Myometrial cell (primary cell): Measurements from ENCODE around the gene RNF10. TPM values are rescaled to one million over a fixed set of nuclear protein-coding genes. Genes with fewer than 3 reads are reported as not detected.

Source experiments
- total RNA-seq: library from RNA; depleted of rRNA; stranded (reverse); fragments of >200 nt; gene quantifications from 2 replicates; pipeline ENCODE4 v1.2.3, GENCODE V29; 2015

The RNF10 gene
- 84.4 and 139 TPM in 2 replicates for total RNA-seq

GRCh38 chr12:120534203-120534702 is at the start of gene RNF10:
TSS of gene RNF10 (plus strand) at chr12:120534356. CDS start at chr12:120534812, 456 bp downstream.

GRCh38 chr12:120495731-120496412 is 38.3 kb upstream of the RNF10 start, which contains the start of gene DYNLL1:
TSS of gene DYNLL1 (plus strand) at chr12:120496113. CDS start at chr12:120496422, 309 bp downstream.

DNA sequence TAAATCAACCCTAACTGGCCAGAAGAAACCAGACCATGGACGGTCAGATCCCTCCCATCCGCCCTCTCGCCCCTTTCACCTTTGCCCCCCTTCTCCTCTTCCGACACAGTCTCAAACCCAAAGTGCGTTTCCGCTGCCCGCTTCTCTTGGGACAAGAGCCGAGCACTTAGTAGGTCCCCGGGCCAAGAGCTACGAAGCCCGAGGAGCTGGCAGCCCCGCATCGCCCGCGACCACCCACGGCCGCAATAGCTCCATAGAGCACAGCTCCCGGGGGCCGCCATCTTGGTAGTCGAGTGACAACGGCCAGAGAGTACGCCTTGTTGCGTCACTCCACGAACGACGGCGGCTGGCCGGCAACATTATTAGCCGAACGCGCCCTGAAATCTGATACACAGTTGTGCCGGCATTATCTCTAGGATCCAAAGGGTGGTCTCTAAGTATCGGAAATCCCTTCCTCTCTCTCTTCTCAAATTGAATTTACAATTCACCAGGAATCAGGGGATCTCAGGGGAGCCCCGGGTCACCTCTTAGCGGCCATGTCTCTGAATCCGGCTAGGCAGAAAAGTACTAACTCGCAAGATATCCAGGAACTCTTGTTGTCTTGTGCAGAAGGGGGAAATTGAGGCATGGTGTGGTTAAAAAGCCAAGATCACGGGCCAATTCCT is 5.2 kb upstream of the RNF10 start, which contains the start of gene COQ5:
Gene COQ5 (minus strand): TSS at position 298 of the 665 bp plus-strand sequence. CDS start 17 bp downstream, at position 281.

DNA sequence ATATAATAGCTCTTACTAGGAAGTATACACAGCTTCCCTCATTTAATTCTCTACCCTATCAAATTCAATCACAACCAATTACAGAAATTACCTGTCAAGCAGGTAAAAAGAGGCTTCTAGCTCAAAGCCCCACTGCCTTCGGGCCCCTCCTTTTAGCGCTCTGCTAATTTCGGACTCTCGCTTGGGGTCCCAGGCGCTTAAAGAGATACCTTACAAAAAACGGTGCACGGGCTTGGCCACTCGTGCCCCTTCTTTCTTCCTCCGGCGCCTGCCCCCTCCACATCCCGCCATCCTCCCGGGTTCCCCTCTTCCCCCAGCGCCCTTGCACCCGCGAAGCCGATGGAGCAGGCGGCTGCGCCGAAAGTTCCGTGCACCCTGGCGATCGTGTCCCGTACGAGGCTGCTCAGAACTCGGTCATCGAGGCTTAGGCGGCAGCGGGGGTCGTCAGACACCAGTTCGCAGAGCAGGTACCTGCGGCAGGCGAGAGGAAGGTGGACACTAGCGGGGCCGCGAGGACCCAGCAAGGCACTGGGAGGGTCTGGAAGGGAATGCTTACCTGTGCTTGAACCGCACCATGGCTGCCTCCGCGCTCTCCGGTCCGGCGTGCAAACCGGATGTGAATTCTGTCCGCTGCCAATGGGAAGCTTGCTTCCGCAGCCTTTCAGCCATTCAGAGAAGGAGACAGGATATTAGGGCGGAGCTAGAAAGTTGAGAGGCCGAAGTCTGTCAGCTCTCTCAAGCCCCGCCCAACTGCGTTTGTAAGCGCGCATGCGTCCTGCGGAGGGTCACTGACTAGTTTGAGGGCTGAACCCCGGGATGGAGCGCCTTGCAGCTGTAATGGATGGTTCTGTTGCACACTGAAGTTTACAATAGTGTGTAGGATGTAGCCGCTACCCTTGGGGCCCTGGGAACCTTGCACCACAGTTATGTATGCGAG is 46.9 kb downstream of the RNF10 start, which contains the start of gene POP5:
Gene POP5 (minus strand): TSS at position 616 of the 937 bp plus-strand sequence. CDS start 40 bp downstream, at position 576.

Other genes starting within 250 kb of the RNF10 start
- gene RNU4-2, start 242.5 kb upstream of the RNF10 start, total RNA-seq, result under 0.01 TPM in 1 of 2 replicates, not detected in the other
- under 0.01 TPM in 1 of 2 replicates, not detected in the other for gene RNU4-1, start 241.1 kb upstream of the RNF10 start, total RNA-seq
- gene SIRT4, start 232.0 kb upstream of the RNF10 start, total RNA-seq, result under 0.01 and 0.35 TPM in 2 replicates
- not detected in 2 replicates for gene PLA2G1B, start 206.6 kb upstream of the RNF10 start, total RNA-seq
- not detected in 2 replicates for gene MSI1, start 165.2 kb upstream of the RNF10 start, total RNA-seq
- 499 and 694 TPM in 2 replicates for gene COX6A1, start 96.2 kb upstream of the RNF10 start, total RNA-seq
- gene TRIAP1, start 88.0 kb upstream of the RNF10 start, total RNA-seq, result 53.0 and 60.5 TPM in 2 replicates
- gene GATC, start 87.9 kb upstream of the RNF10 start, total RNA-seq, result 20.0 and 21.9 TPM in 2 replicates
- gene SRSF9, start 64.6 kb upstream of the RNF10 start, total RNA-seq, result 98.9 and 117 TPM in 2 replicates
- gene DYNLL1, start 38.2 kb upstream of the RNF10 start, total RNA-seq, result 290 and 327 TPM in 2 replicates
- 25.4 and 33.5 TPM in 2 replicates for gene COQ5, start 5.2 kb upstream of the RNF10 start, total RNA-seq
- gene POP5, start 47.0 kb downstream of the RNF10 start, total RNA-seq, result 53.9 and 62.6 TPM in 2 replicates
- gene CABP1, start 106.3 kb downstream of the RNF10 start, total RNA-seq, result not detected in 2 replicates
- 131 and 144 TPM in 2 replicates for gene MLEC, start 152.8 kb downstream of the RNF10 start, total RNA-seq
- gene UNC119B, start 176.1 kb downstream of the RNF10 start, total RNA-seq, result 23.9 TPM in 2 replicates
- 14.5 and 15.3 TPM in 2 replicates for gene ACADS, start 191.5 kb downstream of the RNF10 start, total RNA-seq